Trophoblast cell (in vitro differentiated cells and primary cell): ENCODE measurements around the gene CUEDC1.

ENCODE experiments used
- DNase-seq, 2 donors: peaks; one replicate each; pipeline ENCODE4 v3.0.0-alpha.2; 2016
- H2AFZ ChIP-seq: 2 replicates; pipeline ENCODE4 v1.6.1; 2013; ENCODE audit warnings: low read length, moderate library complexity, mild to moderate bottlenecking; ENCODE audit not compliant: insufficient read depth, poor library complexity
- H2AK5ac ChIP-seq: 2 replicates; pipeline ENCODE4 v1.6.1; 2013; ENCODE audit warnings: mild to moderate bottlenecking, low read length
- H2BK120ac ChIP-seq: 2 replicates; pipeline ENCODE4 v1.6.1; 2013; ENCODE audit warnings: low read length, mild to moderate bottlenecking, moderate library complexity; ENCODE audit not compliant: insufficient read depth, poor library complexity
- H2BK12ac ChIP-seq: 2 replicates; pipeline ENCODE4 v1.6.1; 2013; ENCODE audit warnings: mild to moderate bottlenecking, low read length, moderate library complexity
- H2BK5ac ChIP-seq: 2 replicates; pipeline ENCODE4 v1.6.1; 2013; ENCODE audit warnings: low read length, low read depth, moderate library complexity, mild to moderate bottlenecking; ENCODE audit not compliant: poor library complexity
- H3K14ac ChIP-seq: 2 replicates; pipeline ENCODE4 v1.6.1; 2013; ENCODE audit warnings: mild to moderate bottlenecking, low read length
- H3K18ac ChIP-seq: 2 replicates; pipeline ENCODE4 v1.6.1; 2013; ENCODE audit warnings: mild to moderate bottlenecking, low read length
- H3K23ac ChIP-seq: 2 replicates; pipeline ENCODE4 v1.6.1; 2013; ENCODE audit warnings: low read length
- H3K27ac ChIP-seq: 2 replicates; pipeline ENCODE4 v1.5.1; 2013; ENCODE audit warnings: low read depth, mild to moderate bottlenecking, inconsistent platforms, low read length, moderate library complexity
- H3K27me3 ChIP-seq: 2 replicates; pipeline ENCODE4 v1.6.1; 2013; ENCODE audit warnings: inconsistent platforms, mild to moderate bottlenecking, low read length, moderate library complexity; ENCODE audit not compliant: insufficient read depth
- H3K36me3 ChIP-seq, 2 experiments: 1 replicate in 1 of 2; 2 replicates in 1 of 2; pipeline ENCODE4 v1.6.1; 2013; ENCODE audit warnings: low read length in 2 of 2, mild to moderate bottlenecking in 2 of 2, moderate library complexity in 1 of 2; ENCODE audit not compliant: insufficient read depth in 2 of 2, control insufficient read depth in 1 of 2
- H3K4ac ChIP-seq: 2 replicates; pipeline ENCODE4 v1.6.1; 2013; ENCODE audit warnings: low read depth, mild to moderate bottlenecking, low read length, moderate library complexity
- H3K4me1 ChIP-seq, 2 experiments: 1 replicate in 1 of 2; 2 replicates in 1 of 2; pipeline ENCODE4 v1.6.1; 2013; ENCODE audit warnings: low read length in 2 of 2, mild to moderate bottlenecking in 2 of 2, moderate library complexity in 1 of 2; ENCODE audit not compliant: insufficient read depth in 2 of 2, control insufficient read depth in 1 of 2
- H3K4me2 ChIP-seq: 2 replicates; pipeline ENCODE4 v1.6.1; 2013; ENCODE audit warnings: inconsistent platforms, mild to moderate bottlenecking, low read length, moderate library complexity
- H3K4me3 ChIP-seq: 2 replicates; pipeline ENCODE4 v1.5.1; 2013; ENCODE audit warnings: mild to moderate bottlenecking, low read depth, low read length, inconsistent platforms
- H3K79me1 ChIP-seq: one replicate; pipeline ENCODE4 v1.6.1; 2013; ENCODE audit warnings: low read length
- H3K79me2 ChIP-seq: 2 replicates; pipeline ENCODE4 v1.6.1; 2013; ENCODE audit warnings: low read length, mild to moderate bottlenecking; ENCODE audit not compliant: control insufficient read depth, insufficient read depth, poor library complexity
- H3K9ac ChIP-seq: 2 replicates; pipeline ENCODE4 v1.6.1; 2013; ENCODE audit warnings: mild to moderate bottlenecking, low read length
- H3K9me3 ChIP-seq: 2 replicates; pipeline ENCODE4 v1.6.1; 2013; ENCODE audit warnings: low read depth, mild to moderate bottlenecking, control low read depth, inconsistent platforms, low read length; ENCODE audit not compliant: insufficient read depth
- H4K12ac ChIP-seq: 2 replicates; pipeline ENCODE4 v1.6.1; 2013; ENCODE audit warnings: low read depth, mild to moderate bottlenecking, low read length, moderate library complexity
- H4K8ac ChIP-seq: 2 replicates; pipeline ENCODE4 v1.6.1; 2013; ENCODE audit warnings: low read depth, mild to moderate bottlenecking, low read length, moderate library complexity
- H4K91ac ChIP-seq: one replicate; pipeline ENCODE4 v1.6.1; 2013; ENCODE audit warnings: low read depth, mild to moderate bottlenecking, low read length, moderate library complexity
- WGBS: extraction: QIAGEN DNeasy Blood & Tissue Kit; methylation state at CpG from one replicate; pipeline ENCODE4 v1.1.7; 2013; ENCODE audit warnings: missing lambda C conversion rate; ENCODE audit not compliant: insufficient read length, insufficient coverage; ENCODE audit errors: extremely low coverage; 5-methylcytosine and 5-hydroxymethylcytosine counted together

Gene CUEDC1

DNA sequence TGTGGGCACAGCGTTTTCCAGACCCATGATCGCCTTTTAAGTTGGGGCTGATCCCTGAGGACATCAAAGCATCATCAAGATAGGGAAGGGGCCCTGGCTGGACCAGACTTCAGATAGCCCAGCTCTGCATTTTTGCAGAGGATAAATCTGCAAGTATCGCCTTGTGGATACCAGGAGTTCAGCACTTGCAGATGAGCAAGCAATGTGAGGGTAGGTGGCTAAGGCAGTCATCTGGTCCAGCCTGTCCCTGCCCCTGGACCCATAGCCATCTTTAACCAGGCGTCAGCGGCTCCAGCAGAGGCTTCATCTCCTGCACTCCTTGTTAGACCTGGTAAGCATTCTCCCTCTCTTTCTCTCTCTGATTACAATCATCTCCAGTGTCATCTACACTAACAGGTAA is 96.4 kb downstream of the CUEDC1 start:
- WGBS, result no CpG with 5 or more reads among the region's 5 CpGs
- Histone ChIP-seq H3K4me3 (no peak overlapping the region), H3K4ac (no peak overlapping the region), H3K18ac (no peak overlapping the region), H4K91ac (no peak overlapping the region), H2AFZ (no peak overlapping the region), H3K14ac (no peak overlapping the region), H4K8ac (no peak overlapping the region), H3K23ac (no peak overlapping the region), H3K9me3 (peaks cover 1% of the 10 kb centered on the region), H3K36me3 (no peaks in the 10 kb centered on the region), H2BK120ac (no peak overlapping the region), H3K79me2 (no peaks in the 10 kb centered on the region), H3K4me2 (no peak overlapping the region), H3K79me1 (peaks cover 5% of the 10 kb centered on the region), H2BK5ac (no peak overlapping the region), H3K4me1 (peaks cover 18 to 23% of the 10 kb centered on the region in 2 experiments), H4K12ac (no peak overlapping the region), H2BK12ac (no peak overlapping the region), H2AK5ac (no peak overlapping the region), H3K9ac (no peak overlapping the region), H3K27ac (no peak overlapping the region), H3K27me3 (no peaks in the 10 kb centered on the region)
- no peak for DNase-seq

DNA sequence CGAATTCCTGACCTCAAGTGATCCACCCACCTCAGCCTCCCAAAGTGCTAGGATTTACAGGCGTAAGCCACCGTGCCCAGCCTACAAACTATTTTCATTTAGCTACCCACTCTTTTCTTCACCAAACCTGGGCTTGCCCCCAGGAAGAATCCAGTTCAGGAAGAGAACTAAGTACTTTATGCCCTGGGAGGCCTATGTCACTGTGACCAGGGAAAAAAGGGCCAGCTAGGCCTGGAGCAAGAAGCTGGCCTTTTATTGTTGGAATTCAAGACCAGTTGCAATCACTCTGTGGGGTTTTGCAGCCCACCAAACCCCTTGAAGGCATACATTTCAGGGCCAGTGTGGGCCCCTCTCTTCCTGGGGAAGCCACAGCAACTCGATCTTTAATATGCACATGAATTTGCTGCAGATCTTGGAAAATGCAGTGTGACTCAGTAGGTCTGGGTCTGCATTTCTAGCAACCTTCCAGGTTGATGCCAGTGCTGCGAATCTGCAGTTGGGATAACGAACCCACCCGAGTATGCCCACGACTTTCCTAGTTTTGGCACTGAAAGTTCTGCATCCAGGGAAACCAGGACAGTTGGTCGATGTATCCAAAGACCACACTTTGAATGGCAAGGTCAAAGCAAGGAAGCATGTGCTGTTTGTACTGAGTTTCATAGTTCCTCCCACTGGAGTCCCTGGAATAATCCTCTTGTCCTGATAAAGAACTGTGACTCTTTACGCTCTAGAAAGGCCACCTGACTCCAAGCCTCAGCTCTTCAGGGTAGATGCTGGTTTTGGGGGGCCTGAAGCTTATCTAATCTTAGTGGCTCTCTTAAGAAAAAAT is 98.2 kb downstream of the CUEDC1 start:
- Histone ChIP-seq H2BK5ac (no peak overlapping the region), H2AK5ac (no peak overlapping the region), H4K91ac (no peak overlapping the region), H3K4me3 (no peak overlapping the region), H3K4ac (no peak overlapping the region), H3K4me1 (peaks cover 13 to 19% of the 10 kb centered on the region in 2 experiments), H3K79me2 (no peaks in the 10 kb centered on the region), H3K18ac (no peak overlapping the region), H3K9me3 (peaks cover 1% of the 10 kb centered on the region), H2AFZ (no peak overlapping the region), H3K14ac (no peak overlapping the region), H3K36me3 (no peaks in the 10 kb centered on the region), H2BK120ac (no peak overlapping the region), H3K4me2 (no peak overlapping the region), H3K27ac (no peak overlapping the region), H2BK12ac (no peak overlapping the region), H3K9ac (no peak overlapping the region), H4K12ac (no peak overlapping the region), H3K27me3 (no peaks in the 10 kb centered on the region), H3K23ac (no peak overlapping the region), H3K79me1 (peaks cover 5% of the 10 kb centered on the region), H4K8ac (no peak overlapping the region)
- DNase-seq, result no peak
- no CpG with 5 or more reads among the region's 10 CpGs for WGBS

DNA sequence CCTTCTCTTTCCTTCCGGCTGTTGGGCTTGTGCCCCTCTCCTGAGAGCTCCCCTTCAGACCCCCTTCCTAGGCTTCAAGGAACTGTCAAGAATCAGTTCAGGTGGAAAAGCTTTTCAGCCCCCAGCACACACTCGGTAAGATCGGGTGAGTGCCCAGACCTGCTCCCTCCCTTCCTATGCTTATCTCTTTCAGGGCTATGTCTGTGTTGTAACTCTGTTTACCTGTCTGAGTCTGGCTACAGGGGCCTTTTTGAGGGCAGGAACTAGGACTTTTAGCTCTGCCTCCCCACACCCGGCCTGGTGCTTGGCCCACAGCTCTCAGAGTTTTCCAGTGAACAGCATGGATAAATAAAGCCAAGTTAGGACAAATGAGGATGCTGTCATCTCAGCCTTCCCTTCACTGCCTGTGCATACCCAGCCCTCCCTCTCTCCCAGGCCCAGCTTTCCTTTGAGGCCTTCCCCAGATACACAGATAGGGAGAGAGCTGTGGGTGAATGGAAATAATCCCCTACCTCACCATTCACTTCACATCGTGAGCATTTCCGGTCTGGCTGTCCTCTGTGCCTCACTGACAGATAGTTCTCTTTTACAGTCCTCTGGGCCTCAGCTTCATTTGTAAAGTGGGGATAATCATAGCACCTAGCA is 99.7 kb downstream of the CUEDC1 start:
- Histone ChIP-seq H3K79me1 (peaks cover 3% of the 10 kb centered on the region), H3K18ac (no peak overlapping the region), H3K4me1 (peaks cover 4% of the 10 kb centered on the region in 2 experiments), H2BK5ac (no peak overlapping the region), H3K4me3 (no peak overlapping the region), H2BK12ac (peak overlapping the region; percentile 50), H3K4me2 (no peak overlapping the region), H3K4ac (no peak overlapping the region), H4K91ac (peak overlapping the region; percentile 1), H3K14ac (no peak overlapping the region), H4K8ac (peak overlapping the region; percentile 31), H3K9ac (no peak overlapping the region), H3K9me3 (no peaks in the 10 kb centered on the region), H3K79me2 (peaks cover under 1% of the 10 kb centered on the region), H2AFZ (peak overlapping the region; percentile 45), H3K23ac (no peak overlapping the region), H2AK5ac (no peak overlapping the region), H3K27ac (peak overlapping the region; percentile 22), H4K12ac (no peak overlapping the region), H2BK120ac (no peak overlapping the region), H3K36me3 (no peaks in the 10 kb centered on the region), H3K27me3 (no peaks in the 10 kb centered on the region)
- no CpG with 5 or more reads among the region's 6 CpGs for WGBS
- no peak for DNase-seq

DNA sequence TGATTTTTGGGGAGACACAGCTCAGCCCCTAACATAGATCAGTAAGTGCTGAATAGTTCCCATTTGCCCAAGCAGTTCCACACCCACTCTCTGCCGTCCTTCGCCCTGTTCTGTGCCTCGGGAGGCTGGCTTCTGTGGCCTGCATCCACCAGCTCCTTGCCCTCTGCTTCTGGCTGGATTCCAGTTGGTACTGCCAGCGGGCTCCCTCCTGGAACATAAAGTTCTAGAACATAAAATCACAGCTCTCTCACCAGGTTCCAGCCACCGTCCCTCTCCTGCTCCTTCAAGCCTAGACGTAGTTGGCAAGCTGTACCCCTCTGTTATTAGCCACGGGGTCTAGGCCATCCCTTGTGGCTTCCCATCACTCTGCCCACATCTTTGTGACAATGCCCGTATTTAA is 101.5 kb downstream of the CUEDC1 start:
- Histone ChIP-seq H3K4me2 (no peak overlapping the region), H3K36me3 (no peaks in the 10 kb centered on the region), H2BK5ac (no peak overlapping the region), H3K14ac (no peak overlapping the region), H3K79me2 (peaks cover 6% of the 10 kb centered on the region), H4K91ac (no peak overlapping the region), H3K9ac (no peak overlapping the region), H3K4me1 (peaks cover 10% of the 10 kb centered on the region in 2 experiments), H3K4ac (no peak overlapping the region), H3K23ac (no peak overlapping the region), H3K4me3 (no peak overlapping the region), H4K8ac (no peak overlapping the region), H3K79me1 (peaks cover 8% of the 10 kb centered on the region), H3K18ac (no peak overlapping the region), H3K27me3 (no peaks in the 10 kb centered on the region), H3K27ac (no peak overlapping the region), H2AFZ (no peak overlapping the region), H2AK5ac (no peak overlapping the region), H3K9me3 (no peaks in the 10 kb centered on the region), H2BK120ac (no peak overlapping the region), H2BK12ac (no peak overlapping the region), H4K12ac (no peak overlapping the region)
- no CpG with 5 or more reads among the region's 8 CpGs for whole genome bisulfite sequencing
- no peak for DNase-seq
